PC-9 (cell line): Measurements from ENCODE around the gene ZIC5.

ENCODE experiments used
- CTCF ChIP-seq: fragments of 200-600 bp; sonication (generic); conservative IDR thresholded peaks from 2 replicates; pipeline ENCODE4 v1.6.1; 2017; ENCODE audit warnings: mixed run types, antibody characterized with exemption, mild to moderate bottlenecking, moderate library complexity
- EZH2 ChIP-seq: fragments of 200-600 bp; sonication (generic); IDR thresholded peaks from 2 replicates; pipeline ENCODE4 v1.8.0; 2017; ENCODE audit warnings: antibody characterized with exemption, low read depth

GRCh38 chr13:99987154-99988019 lies 15.8 kb upstream of the ZIC5 start:
- TF ChIP-seq CTCF (no peak), EZH2 (no peak)
